GM12878 (cell line): ENCODE results near the gene LRRC57. TPM values are rescaled to one million over a fixed set of nuclear protein-coding genes. Genes with fewer than 3 reads are reported as not detected.

ENCODE experiments used
- ATAC-seq: fragments of 200-7000 bp; cut with Tn5 transposase; 3 replicates; pipeline ENCODE4 v1.9.1; 2020; ENCODE audit warnings: mild to moderate bottlenecking, moderate library complexity
- BruUV-seq: library from RNA; stranded (reverse); fragments of 400-500 nt; replicated peaks from 2 replicates; lab custom pipeline; 2021; lab: Mats Ljungman, UMichigan
- CTCF ChIA-PET: fragments of 300-600 bp; sonication (Branson Sonifier 250); formaldehyde crosslinking; extraction: SDS; loops from one replicate; lab custom pipeline; 2021; ENCODE audit warnings: inconsistent platforms; lab: Yijun Ruan, JAX
- POLR2A ChIA-PET: fragments of 350-600 bp; formaldehyde crosslinking; extraction: SDS; loops from one replicate; lab custom pipeline; 2021; ENCODE audit warnings: inconsistent platforms; lab: Charles Lee
- RAD21 ChIA-PET: fragments of 300-600 bp; sonication (Branson Sonifier 250); formaldehyde crosslinking; loops from one replicate; lab custom pipeline; 2023; ENCODE audit warnings: antibody characterized with exemption; ENCODE audit not compliant: unreplicated experiment; lab: Charles Lee
- SMC1A ChIA-PET: fragments of 300-600 bp; sonication (Branson Sonifier 250); formaldehyde crosslinking; loops from one replicate; lab custom pipeline; 2023; ENCODE audit not compliant: unreplicated experiment, uncharacterized antibody; lab: Charles Lee
- DNase-seq: peaks from one replicate; pipeline ENCODE4 v3.0.0-alpha.2; 2011; ENCODE audit warnings: low read depth, low spot score
- FAIRE-seq: peaks from 3 replicates; lab custom pipeline; 2011; peaks lifted over from hg19 to GRCh38; lab: Jason Lieb, UNC
- H2AFZ ChIP-seq: 2 replicates; pipeline ENCODE4 v1.6.0; 2011; ENCODE audit warnings: low read depth, low read length, control low read depth; ENCODE audit not compliant: control insufficient read depth
- H3K27ac ChIP-seq: 2 replicates; pipeline ENCODE4 v1.5.1; 2011; ENCODE audit warnings: control low read depth; ENCODE audit not compliant: control insufficient read depth, insufficient read depth
- H3K27me3 ChIP-seq, 2 experiments: replicated peaks in 1 of 2; 2 replicates each; pipeline versions ENCODE4 v1.6.0 to v1.6.1; 2011; ENCODE audit warnings: low read length in 1 of 2; ENCODE audit not compliant: control insufficient read depth in 2 of 2, insufficient read depth in 2 of 2
- H3K36me3 ChIP-seq, 2 experiments: 2 replicates each; pipeline ENCODE4 v1.5.1; 2011; ENCODE audit warnings: low read length in 1 of 2; ENCODE audit not compliant: control insufficient read depth in 2 of 2, insufficient read depth in 2 of 2
- H3K4me1 ChIP-seq: 2 replicates; pipeline ENCODE4 v1.6.1; 2011; ENCODE audit warnings: mild to moderate bottlenecking, low read length, moderate library complexity, mixed read lengths; ENCODE audit not compliant: control insufficient read depth, insufficient read depth
- H3K4me2 ChIP-seq: 2 replicates; pipeline ENCODE4 v1.6.0; 2011; ENCODE audit warnings: control low read depth; ENCODE audit not compliant: control insufficient read depth, insufficient read depth
- H3K4me3 ChIP-seq: fragments of 200-600 bp; sonication (generic); 2 replicates; pipeline ENCODE4 v1.5.1; 2016
- H3K79me2 ChIP-seq: 2 replicates; pipeline ENCODE4 v1.6.0; 2011; ENCODE audit warnings: low read length; ENCODE audit not compliant: control insufficient read depth, insufficient read depth
- H3K9ac ChIP-seq: 2 replicates; pipeline ENCODE4 v1.8.0; 2011; ENCODE audit warnings: low read length, control low read depth, mixed read lengths; ENCODE audit not compliant: control insufficient read depth, insufficient read depth
- H3K9me3 ChIP-seq: replicated peaks from 3 replicates; pipeline ENCODE4 v1.5.1; 2011; ENCODE audit warnings: mild to moderate bottlenecking, low read length; ENCODE audit not compliant: control insufficient read depth, insufficient read depth
- H4K20me1 ChIP-seq: 2 replicates; pipeline ENCODE4 v1.6.0; 2011; ENCODE audit not compliant: control insufficient read depth, insufficient read depth
- EZH2 ChIP-seq: IDR thresholded peaks from 2 replicates; pipeline ENCODE4 v1.6.1; 2012; ENCODE audit warnings: low read depth, mild to moderate bottlenecking, control low read depth, inconsistent platforms, low read length, borderline replicate concordance; ENCODE audit not compliant: control insufficient read depth
- HDAC6 ChIP-seq: fragments of 200-600 bp; sonication (generic); IDR thresholded peaks from one replicate; pipeline ENCODE4 v1.8.0; 2017; ENCODE audit warnings: antibody characterized with exemption; ENCODE audit not compliant: unreplicated experiment
- RBBP5 ChIP-seq: fragments of 200-600 bp; sonication (generic); conservative IDR thresholded peaks from 2 replicates; pipeline ENCODE4 v1.6.1; 2016
- RUNX3 ChIP-seq: IDR thresholded peaks from 2 replicates; pipeline ENCODE4 v1.6.1; 2012; ENCODE audit warnings: low read length, inconsistent platforms
- ZNF207 ChIP-seq: fragments of 450-650 bp; IDR thresholded peaks from 2 replicates; pipeline ENCODE4 v1.6.1; 2014; ENCODE audit warnings: antibody characterized with exemption, mild to moderate bottlenecking, borderline replicate concordance
- ZNF384 ChIP-seq: IDR thresholded peaks from 2 replicates; pipeline ENCODE4 v1.6.1; 2012; ENCODE audit warnings: low read depth, mild to moderate bottlenecking, low read length, improper control_type of control experiment, borderline replicate concordance
- WGBS: methylation state at CpG from one replicate; pipeline ENCODE4 v1.1.6; 2016; ENCODE audit warnings: low lambda C conversion rate; ENCODE audit not compliant: insufficient replicate concordance, insufficient coverage; ENCODE audit errors: missing lambda C conversion rate; 5-methylcytosine and 5-hydroxymethylcytosine counted together
- in situ Hi-C: fragments of 300-500 bp; cut with MboI; formaldehyde crosslinking; loops from 9 replicates; pipeline ENCODE4 v1.14.3; 2018; ENCODE audit warnings: mixed read lengths
- intact Hi-C: fragments of 100-400 bp; cut with micrococcal nuclease; formaldehyde crosslinking; loops from one replicate; pipeline ENCODE4 v1.14.2; 2022; ENCODE audit not compliant: unreplicated experiment
- polyA plus RNA-seq, 11 experiments: library from polyadenylated mRNA; depleted of rRNA in 4 of 11; unstranded in 6 of 11; stranded (reverse) in 5 of 11; fragments of >200 nt; fragmentation: Nextera tagmentation in 4 of 11; fragmentation: Illumina TruSeq in 1 of 11; extraction: Ambion mirVana in 4 of 11; extraction: Trizol in 1 of 11; gene quantifications; 1 replicate in 1 of 11; 2 replicates in 10 of 11; pipeline versions ENCODE4 v1.2.1 to v1.2.3, GENCODE V29; 2011 to 2016; ENCODE audit warnings: inconsistent platforms in 2 of 11, missing spikeins in 2 of 11, low read depth in 1 of 11
- total RNA-seq, 4 experiments: library from RNA; depleted of rRNA in 3 of 4; stranded (reverse); fragments of >200 nt in 3 of 4; fragmentation: Illumina TruSeq in 1 of 4; extraction: Trizol in 1 of 4; gene quantifications; 2 replicates each; pipeline versions ENCODE4 v1.2.1 to v1.2.3, GENCODE V29; 2013 to 2021
- TF ChIP-seq, protein P1 (sequence below): IDR thresholded peaks from 2 replicates; pipeline ENCODE4 v1.6.1; 2011; ENCODE audit warnings: mild to moderate bottlenecking, low read depth, low read length, moderate library complexity; ENCODE audit not compliant: insufficient replicate concordance
- TF ChIP-seq, protein P2 (sequence below): fragments of 450-650 bp; IDR thresholded peaks from 2 replicates; pipeline ENCODE4 v1.6.1; 2017; ENCODE audit warnings: borderline replicate concordance
- TF ChIP-seq, protein P3 (sequence below): IDR thresholded peaks from 2 replicates; pipeline ENCODE4 v1.6.1; 2011; ENCODE audit warnings: low read depth, mild to moderate bottlenecking, low read length, moderate library complexity, borderline replicate concordance; ENCODE audit errors: extremely low read depth

The LRRC57 gene
- total and polyA plus RNA-seq, 10 of the 15 experiments (the other 5 are each of a cell fraction or from before 2014, with no cell fraction given), result 5.2 to 15.7 (median 9.6) TPM

- in situ Hi-C loops (no loop called here), intact Hi-C loops (no loop called here)
- DNase-seq (no peak), FAIRE-seq (no peak), ATAC-seq (no peak)
- ChIA-PET RAD21 (no interaction called here), CTCF (no interaction called here), SMC1A (interaction anchor here (1.0 to 1.5 kb wide), 4 partner anchors 8 to 43 kb away, joined by 3 to 4 read pairs (median 4); no protein-coding TSS in a partner anchor), POLR2A (interaction anchor here (0.6 to 2.1 kb wide), 8 partner anchors 9 to 1269 kb away, joined by 3 to 7 read pairs (median 3); no protein-coding TSS in a partner anchor)
- no peaks in the 10 kb centered on the region; a peak in 1 of 4 replicates for H3K36me3 ChIP-seq
- TF ChIP-seq, protein P1, sequence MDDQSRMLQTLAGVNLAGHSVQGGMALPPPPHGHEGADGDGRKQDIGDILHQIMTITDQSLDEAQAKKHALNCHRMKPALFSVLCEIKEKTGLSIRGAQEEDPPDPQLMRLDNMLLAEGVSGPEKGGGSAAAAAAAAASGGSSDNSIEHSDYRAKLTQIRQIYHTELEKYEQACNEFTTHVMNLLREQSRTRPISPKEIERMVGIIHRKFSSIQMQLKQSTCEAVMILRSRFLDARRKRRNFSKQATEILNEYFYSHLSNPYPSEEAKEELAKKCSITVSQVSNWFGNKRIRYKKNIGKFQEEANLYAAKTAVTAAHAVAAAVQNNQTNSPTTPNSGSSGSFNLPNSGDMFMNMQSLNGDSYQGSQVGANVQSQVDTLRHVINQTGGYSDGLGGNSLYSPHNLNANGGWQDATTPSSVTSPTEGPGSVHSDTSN, result no peak
- TF ChIP-seq ZNF384, result no peak
- TF ChIP-seq RUNX3, result no peak
- no peak for TF ChIP-seq RBBP5
- TF ChIP-seq, protein P2, sequence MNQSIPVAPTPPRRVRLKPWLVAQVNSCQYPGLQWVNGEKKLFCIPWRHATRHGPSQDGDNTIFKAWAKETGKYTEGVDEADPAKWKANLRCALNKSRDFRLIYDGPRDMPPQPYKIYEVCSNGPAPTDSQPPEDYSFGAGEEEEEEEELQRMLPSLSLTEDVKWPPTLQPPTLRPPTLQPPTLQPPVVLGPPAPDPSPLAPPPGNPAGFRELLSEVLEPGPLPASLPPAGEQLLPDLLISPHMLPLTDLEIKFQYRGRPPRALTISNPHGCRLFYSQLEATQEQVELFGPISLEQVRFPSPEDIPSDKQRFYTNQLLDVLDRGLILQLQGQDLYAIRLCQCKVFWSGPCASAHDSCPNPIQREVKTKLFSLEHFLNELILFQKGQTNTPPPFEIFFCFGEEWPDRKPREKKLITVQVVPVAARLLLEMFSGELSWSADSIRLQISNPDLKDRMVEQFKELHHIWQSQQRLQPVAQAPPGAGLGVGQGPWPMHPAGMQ, result no peak
- TF ChIP-seq HDAC6, result no peak
- TF ChIP-seq, protein P3, sequence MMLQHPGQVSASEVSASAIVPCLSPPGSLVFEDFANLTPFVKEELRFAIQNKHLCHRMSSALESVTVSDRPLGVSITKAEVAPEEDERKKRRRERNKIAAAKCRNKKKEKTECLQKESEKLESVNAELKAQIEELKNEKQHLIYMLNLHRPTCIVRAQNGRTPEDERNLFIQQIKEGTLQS, result no peak
- no peak for TF ChIP-seq ZNF207
- TF ChIP-seq EZH2, result no peak
- WGBS, result 95% methylated on average over 1 of the region's 1 CpG
- H3K4me2 ChIP-seq, result 0 out of 2 replicates have a peak overlapping the region, but pooled peaks have one; percentile 15
- no peak overlapping the region for H3K27ac ChIP-seq
- H3K9me3 ChIP-seq, result no peaks in the 10 kb centered on the region
- H2AFZ ChIP-seq, result no peak overlapping the region
- peaks cover 56% of the 10 kb centered on the region for H3K79me2 ChIP-seq
- no peaks in the 10 kb centered on the region for H3K4me1 ChIP-seq
- no TSS peak for BruUV-seq
- H4K20me1 ChIP-seq, result no peaks in the 10 kb centered on the region
- H3K9ac ChIP-seq, result no peak overlapping the region
- no peak overlapping the region for H3K4me3 ChIP-seq
- no peaks in the 10 kb centered on the region for H3K27me3 ChIP-seq
Observed at GRCh38 chr15:42553554-42553953, 5.0 kb upstream of the LRRC57 start.
